WTC11 (cell line): Measurements from ENCODE around the gene OTOS. TPM values are rescaled to one million over a fixed set of nuclear protein-coding genes. Genes with fewer than 3 reads are reported as not detected.

Experiments
- ATAC-seq: fragments of 200-7000 bp; cut with Tn5 transposase; 2 replicates; pipeline ENCODE4 v1.10.0; 2021; ENCODE audit warnings: mild to moderate bottlenecking, moderate library complexity
- CTCF ChIA-PET: fragments of 300-600 bp; sonication (Branson Sonifier 250); formaldehyde crosslinking; loops from one replicate; lab custom pipeline; 2021; ENCODE audit warnings: antibody characterized with exemption; lab: Charles Lee
- POLR2A ChIA-PET: fragments of 350-600 bp; sonication (Branson Sonifier 250); formaldehyde crosslinking; loops from one replicate; lab custom pipeline; 2021; ENCODE audit warnings: antibody characterized with exemption; lab: Charles Lee
- DNase-seq: peaks from one replicate; pipeline ENCODE4 v3.0.0; 2021; ENCODE audit warnings: low spot score
- H3K27ac Mint-ChIP-seq: 2 replicates; pipeline ENCODE4 v1.8.0; 2021; ENCODE audit warnings: mixed read lengths
- H3K27me3 Mint-ChIP-seq: 2 replicates; pipeline ENCODE4 v1.8.0; 2021; ENCODE audit warnings: low read depth, mild to moderate bottlenecking, moderate library complexity, mixed read lengths
- H3K36me3 Mint-ChIP-seq: 2 replicates; pipeline ENCODE4 v1.8.0; 2021; ENCODE audit warnings: mixed read lengths
- H3K4me1 Mint-ChIP-seq: 2 replicates; pipeline ENCODE4 v1.8.0; 2022; ENCODE audit warnings: mixed read lengths
- H3K4me3 Mint-ChIP-seq: 2 replicates; pipeline ENCODE4 v1.8.0; 2021; ENCODE audit warnings: mild to moderate bottlenecking, moderate library complexity, mixed read lengths
- H3K9me3 Mint-ChIP-seq: 2 replicates; pipeline ENCODE4 v1.8.0; 2021; ENCODE audit warnings: mixed read lengths
- E2F1 ChIP-seq: sonication (generic); formaldehyde crosslinking; IDR thresholded peaks from 2 replicates; pipeline ENCODE4 v1.8.0; 2022; ENCODE audit warnings: mild to moderate bottlenecking, missing genetic modification reagents
- ELF4 ChIP-seq: sonication (generic); formaldehyde crosslinking; IDR thresholded peaks from 2 replicates; pipeline ENCODE4 v1.8.1; 2022; ENCODE audit warnings: low read depth, mild to moderate bottlenecking, moderate library complexity, missing genetic modification reagents
- GTF2I ChIP-seq: fragments of 250-450 bp; sonication (Bioruptor Pico); conservative IDR thresholded peaks from 2 replicates; pipeline ENCODE4 v1.4.0; 2021; ENCODE audit warnings: mild to moderate bottlenecking
- HMGXB4 ChIP-seq: sonication (generic); formaldehyde crosslinking; IDR thresholded peaks from 2 replicates; pipeline ENCODE4 v1.8.1; 2023; ENCODE audit warnings: mild to moderate bottlenecking, moderate library complexity, missing genetic modification reagents
- JAZF1 ChIP-seq: fragments of 250-450 bp; sonication (Bioruptor Pico); IDR thresholded peaks from 2 replicates; pipeline ENCODE4 v1.9.0; 2021; ENCODE audit warnings: moderate library complexity, mild to moderate bottlenecking, inconsistent platforms
- JUN ChIP-seq: sonication (generic); formaldehyde crosslinking; IDR thresholded peaks from 2 replicates; pipeline ENCODE4 v1.8.0; 2023; ENCODE audit warnings: mild to moderate bottlenecking, missing genetic modification reagents
- MXD4 ChIP-seq: fragments of 250-450 bp; sonication (Bioruptor Pico); IDR thresholded peaks from 2 replicates; pipeline ENCODE4 v1.8.0; 2021; ENCODE audit warnings: mild to moderate bottlenecking, moderate library complexity, borderline replicate concordance
- NR1H2 ChIP-seq: sonication (generic); formaldehyde crosslinking; IDR thresholded peaks from 2 replicates; pipeline ENCODE4 v1.9.0; 2021; ENCODE audit warnings: mild to moderate bottlenecking, moderate library complexity, missing genetic modification reagents
- PREB ChIP-seq: sonication (generic); formaldehyde crosslinking; IDR thresholded peaks from 2 replicates; pipeline ENCODE4 v1.8.1; 2022; ENCODE audit warnings: mild to moderate bottlenecking, missing genetic modification reagents, moderate library complexity, borderline replicate concordance
- SMAD4 ChIP-seq: sonication (generic); formaldehyde crosslinking; IDR thresholded peaks from 2 replicates; pipeline ENCODE4 v1.8.0; 2022; ENCODE audit warnings: mild to moderate bottlenecking, missing genetic modification reagents
- TEAD4 ChIP-seq: sonication (generic); formaldehyde crosslinking; IDR thresholded peaks from 2 replicates; pipeline ENCODE4 v1.8.0; 2022; ENCODE audit warnings: mild to moderate bottlenecking, missing genetic modification reagents
- ZBTB21 ChIP-seq: sonication (generic); formaldehyde crosslinking; IDR thresholded peaks from 2 replicates; pipeline ENCODE4 v1.8.1; 2023; ENCODE audit warnings: mild to moderate bottlenecking, missing genetic modification reagents, borderline replicate concordance
- ZBTB43 ChIP-seq: sonication (generic); formaldehyde crosslinking; IDR thresholded peaks from 2 replicates; pipeline ENCODE4 v1.8.1; 2023; ENCODE audit warnings: mild to moderate bottlenecking, missing genetic modification reagents
- ZNF263 ChIP-seq: sonication (generic); formaldehyde crosslinking; IDR thresholded peaks from 2 replicates; pipeline ENCODE4 v1.8.1; 2022; ENCODE audit warnings: low read depth, mild to moderate bottlenecking, moderate library complexity, missing genetic modification reagents
- ZNF317 ChIP-seq: sonication (generic); formaldehyde crosslinking; IDR thresholded peaks from 2 replicates; pipeline ENCODE4 v1.8.1; 2023; ENCODE audit warnings: low read depth, mild to moderate bottlenecking, moderate library complexity, missing genetic modification reagents, borderline replicate concordance
- total RNA-seq: library from RNA; stranded (reverse); gene quantifications from 3 replicates; pipeline ENCODE4 v1.2.3, GENCODE V29; 2021
- TF ChIP-seq, protein P1 (sequence below): sonication (generic); formaldehyde crosslinking; IDR thresholded peaks from 2 replicates; pipeline ENCODE4 v1.8.1; 2022; ENCODE audit warnings: mild to moderate bottlenecking, moderate library complexity, missing genetic modification reagents
- TF ChIP-seq, protein P2 (sequence below): fragments of 250-450 bp; sonication (Bioruptor Pico); IDR thresholded peaks from 2 replicates; pipeline ENCODE4 v1.9.0; 2021; ENCODE audit warnings: mild to moderate bottlenecking

Gene OTOS
- total RNA-seq, 1 experiment from 2014 or later: not detected

DNA sequence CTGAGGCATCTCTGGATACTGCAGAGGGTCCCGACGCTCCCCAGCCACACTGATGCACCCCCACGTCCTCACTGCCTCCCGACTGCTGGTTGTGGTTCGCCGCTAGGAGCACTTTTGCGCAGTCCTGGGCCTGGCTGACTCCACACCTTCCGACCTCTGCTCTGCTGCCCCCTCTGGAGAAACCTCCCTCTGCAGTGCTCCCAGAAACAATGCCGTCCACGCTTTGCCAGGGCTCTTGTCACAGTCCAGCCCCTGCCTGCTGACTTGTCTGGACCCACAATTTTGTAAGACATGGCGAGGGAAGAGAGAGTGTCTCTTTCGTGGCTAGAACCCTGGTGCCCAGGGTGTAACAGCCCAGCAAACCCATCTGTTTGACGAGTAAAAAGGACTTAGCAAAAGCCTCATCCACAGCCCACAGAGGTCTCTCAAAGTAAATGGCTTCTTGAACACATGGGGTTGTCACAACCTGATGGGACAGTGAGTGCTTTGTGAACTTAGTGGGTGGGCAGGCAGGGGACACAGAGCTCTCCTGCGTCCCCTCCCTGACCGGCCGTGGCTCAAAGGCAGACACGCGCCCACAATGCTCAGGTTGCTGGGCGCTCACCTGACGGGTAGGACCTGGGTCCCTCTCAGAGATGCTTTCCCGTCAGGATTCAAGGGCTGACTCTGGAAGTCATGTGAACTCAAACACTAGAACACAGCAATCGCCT, 8.4 kb downstream of the OTOS start (continued):
- TF ChIP-seq E2F1 (CRISPR knock-in tag): no peak
- no peak for TF ChIP-seq SMAD4 (CRISPR knock-in tag)
- TF ChIP-seq, all 79 proteins: peak for 0

DNA sequence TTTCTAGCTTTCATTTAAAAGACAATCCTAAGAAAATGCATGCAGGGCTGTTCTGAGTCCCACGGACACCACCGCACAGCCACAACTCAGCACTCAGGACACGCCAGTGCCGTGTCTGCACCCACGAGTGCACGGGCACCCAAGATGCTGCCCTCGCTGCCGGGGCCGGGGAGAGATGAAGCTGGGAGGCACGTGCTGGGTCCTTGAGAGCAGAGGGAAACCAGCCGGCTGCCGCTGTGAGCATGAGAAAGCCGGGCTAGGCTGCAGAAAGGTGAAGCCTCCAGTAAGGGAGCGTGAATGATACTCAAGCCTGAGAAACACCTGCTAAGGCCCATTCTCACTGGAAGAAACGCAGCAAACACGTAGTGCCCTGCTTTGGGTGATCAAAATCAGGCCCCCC, 9.2 kb downstream of the OTOS start:
- ChIA-PET POLR2A (no interaction called here), CTCF (no interaction called here)
- Mint-ChIP-seq H3K36me3 (peaks cover 58% of the 10 kb centered on the region), H3K4me3 (no peak overlapping the region), H3K4me1 (peaks cover 14% of the 10 kb centered on the region), H3K27ac (no peak overlapping the region), H3K27me3 (no peaks in the 10 kb centered on the region), H3K9me3 (no peaks in the 10 kb centered on the region)
- TF ChIP-seq HMGXB4 (CRISPR knock-in tag): no peak
- TF ChIP-seq ELF4: no peak
- no peak for TF ChIP-seq JUN
- no peak for TF ChIP-seq TEAD4 (CRISPR knock-in tag)
- TF ChIP-seq NR1H2: no peak
- TF ChIP-seq ZNF263 (CRISPR knock-in tag): no peak
- TF ChIP-seq, protein P1, sequence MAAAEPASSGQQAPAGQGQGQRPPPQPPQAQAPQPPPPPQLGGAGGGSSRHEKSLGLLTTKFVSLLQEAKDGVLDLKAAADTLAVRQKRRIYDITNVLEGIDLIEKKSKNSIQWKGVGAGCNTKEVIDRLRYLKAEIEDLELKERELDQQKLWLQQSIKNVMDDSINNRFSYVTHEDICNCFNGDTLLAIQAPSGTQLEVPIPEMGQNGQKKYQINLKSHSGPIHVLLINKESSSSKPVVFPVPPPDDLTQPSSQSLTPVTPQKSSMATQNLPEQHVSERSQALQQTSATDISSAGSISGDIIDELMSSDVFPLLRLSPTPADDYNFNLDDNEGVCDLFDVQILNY: no peak
- TF ChIP-seq, protein P2, sequence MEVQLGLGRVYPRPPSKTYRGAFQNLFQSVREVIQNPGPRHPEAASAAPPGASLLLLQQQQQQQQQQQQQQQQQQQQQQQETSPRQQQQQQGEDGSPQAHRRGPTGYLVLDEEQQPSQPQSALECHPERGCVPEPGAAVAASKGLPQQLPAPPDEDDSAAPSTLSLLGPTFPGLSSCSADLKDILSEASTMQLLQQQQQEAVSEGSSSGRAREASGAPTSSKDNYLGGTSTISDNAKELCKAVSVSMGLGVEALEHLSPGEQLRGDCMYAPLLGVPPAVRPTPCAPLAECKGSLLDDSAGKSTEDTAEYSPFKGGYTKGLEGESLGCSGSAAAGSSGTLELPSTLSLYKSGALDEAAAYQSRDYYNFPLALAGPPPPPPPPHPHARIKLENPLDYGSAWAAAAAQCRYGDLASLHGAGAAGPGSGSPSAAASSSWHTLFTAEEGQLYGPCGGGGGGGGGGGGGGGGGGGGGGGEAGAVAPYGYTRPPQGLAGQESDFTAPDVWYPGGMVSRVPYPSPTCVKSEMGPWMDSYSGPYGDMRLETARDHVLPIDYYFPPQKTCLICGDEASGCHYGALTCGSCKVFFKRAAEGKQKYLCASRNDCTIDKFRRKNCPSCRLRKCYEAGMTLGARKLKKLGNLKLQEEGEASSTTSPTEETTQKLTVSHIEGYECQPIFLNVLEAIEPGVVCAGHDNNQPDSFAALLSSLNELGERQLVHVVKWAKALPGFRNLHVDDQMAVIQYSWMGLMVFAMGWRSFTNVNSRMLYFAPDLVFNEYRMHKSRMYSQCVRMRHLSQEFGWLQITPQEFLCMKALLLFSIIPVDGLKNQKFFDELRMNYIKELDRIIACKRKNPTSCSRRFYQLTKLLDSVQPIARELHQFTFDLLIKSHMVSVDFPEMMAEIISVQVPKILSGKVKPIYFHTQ (CRISPR knock-in tag): no peak
- TF ChIP-seq ZBTB21: no peak
- TF ChIP-seq ZBTB43 (CRISPR knock-in tag): no peak
- TF ChIP-seq JAZF1: no peak
- no peak for ATAC-seq
- no peak for DNase-seq

- H3K4me1 Mint-ChIP-seq: peaks cover 13% of the 10 kb centered on the region
- TF ChIP-seq GTF2I (CRISPR knock-in tag) (no peak), MXD4 (no peak), ZNF317 (CRISPR knock-in tag) (no peak), PREB (CRISPR knock-in tag) (no peak), NR1H2 (no peak)
- TF ChIP-seq, all 79 proteins: peak for 0
- ChIA-PET POLR2A (no interaction called here), CTCF (no interaction called here)
- no peaks in the 10 kb centered on the region for H3K9me3 Mint-ChIP-seq
- DNase-seq (no peak), ATAC-seq (no peak)
- H3K27ac Mint-ChIP-seq: no peak overlapping the region
- peaks cover 61% of the 10 kb centered on the region for H3K36me3 Mint-ChIP-seq
- H3K27me3 Mint-ChIP-seq: no peaks in the 10 kb centered on the region
- H3K4me3 Mint-ChIP-seq: no peak overlapping the region
Measured at GRCh38 chr2:240130393-240131195, 9.9 kb downstream of the OTOS start.
